Neuron (in vitro differentiated cells): ENCODE data around the gene EDN3.

Source experiments
- H2AFZ ChIP-seq: one replicate; pipeline ENCODE4 v1.6.1; 2013; ENCODE audit warnings: low read depth, mild to moderate bottlenecking, inconsistent platforms, low read length, moderate library complexity
- H3K27me3 ChIP-seq: one replicate; pipeline ENCODE4 v1.6.1; 2013; ENCODE audit warnings: low read length; ENCODE audit not compliant: insufficient read depth
- H3K36me3 ChIP-seq: one replicate; pipeline ENCODE4 v1.6.1; 2013; ENCODE audit warnings: low read length; ENCODE audit not compliant: insufficient read depth
- H3K4me1 ChIP-seq: one replicate; pipeline ENCODE4 v1.6.1; 2013; ENCODE audit warnings: low read length; ENCODE audit not compliant: insufficient read depth
- H3K4me3 ChIP-seq: 2 replicates; pipeline ENCODE4 v1.5.1; 2013; ENCODE audit warnings: mild to moderate bottlenecking, low read length, moderate library complexity
- H3K9me3 ChIP-seq: one replicate; pipeline ENCODE4 v1.6.1; 2013; ENCODE audit warnings: low read length

EDN3 gene

GRCh38 chr20:59371431-59371830 lies 71.0 kb downstream of the EDN3 start:
- Histone ChIP-seq H3K36me3 (no peaks in the 10 kb centered on the region), H3K4me3 (no peak overlapping the region), H3K9me3 (no peaks in the 10 kb centered on the region), H3K27me3 (peaks cover 4% of the 10 kb centered on the region), H3K4me1 (no peaks in the 10 kb centered on the region), H2AFZ (no peak overlapping the region)

- Histone ChIP-seq H3K36me3 (no peaks in the 10 kb centered on the region), H3K4me3 (no peak overlapping the region), H3K9me3 (no peaks in the 10 kb centered on the region), H2AFZ (no peak overlapping the region), H3K27me3 (peaks cover 4% of the 10 kb centered on the region), H3K4me1 (no peaks in the 10 kb centered on the region)
Observed at GRCh38 chr20:59374261-59374660, 73.8 kb downstream of the EDN3 start.

DNA sequence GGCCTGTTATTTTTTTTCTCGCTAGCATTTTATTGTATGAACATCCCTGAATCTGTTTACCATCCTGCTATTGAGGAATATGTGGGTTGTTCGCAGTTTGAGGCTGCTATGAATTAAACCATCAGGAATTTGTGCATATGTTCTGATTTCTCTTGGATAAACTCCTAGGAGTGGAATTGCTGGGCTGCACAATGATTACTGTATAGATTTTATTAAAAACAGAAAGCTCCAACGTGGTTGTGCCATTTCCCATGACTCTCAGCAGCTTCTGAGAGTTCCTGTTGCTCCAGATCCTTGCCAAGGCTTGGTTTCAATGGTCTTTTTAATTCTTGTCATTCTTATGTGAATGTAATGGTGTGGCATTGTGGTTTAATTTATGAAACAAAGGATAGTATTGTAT lies 75.1 kb downstream of the EDN3 start:
- no peaks in the 10 kb centered on the region for H3K9me3 ChIP-seq
- H2AFZ ChIP-seq: no peak overlapping the region
- no peaks in the 10 kb centered on the region for H3K36me3 ChIP-seq
- H3K4me1 ChIP-seq: no peaks in the 10 kb centered on the region
- H3K4me3 ChIP-seq: no peak overlapping the region
- peaks cover 4% of the 10 kb centered on the region for H3K27me3 ChIP-seq
